Measurements from ENCODE around the gene DHRS3.

GRCh38 chr1:12565966-12566352 is 52.1 kb downstream of the DHRS3 start:
- TF ChIP-seq EZH2 (IDR thresholded peaks at IDR 0.05; ENCODE audit: low read length) (no peak), CTCF (optimal IDR thresholded peaks at IDR 0.05 in 1 of 3, IDR thresholded peaks at IDR 0.05 in 1 of 3, conservative IDR thresholded peaks at IDR 0.05 in 1 of 3; ENCODE audit: extremely low read depth in 1 of 3, insufficient read depth in 2 of 3, low read length in 3 of 3) (no peak)

Data from keratinocyte (primary cell).